GM23338 (cell line): ENCODE results near the gene GTF3C2. TPM values are rescaled to one million over a fixed set of nuclear protein-coding genes. Genes with fewer than 3 reads are reported as not detected.

ENCODE experiments used
- ATAC-seq: fragments of 200-7000 bp; cut with Tn5 transposase; 3 replicates; pipeline ENCODE4 v1.9.1; 2020
- DNase-seq: peaks from one replicate; pipeline ENCODE4 v3.0.0-alpha.2; 2015; ENCODE audit warnings: low spot score
- H2AFZ ChIP-seq: fragments of 200-600 bp; sonication (generic); 2 replicates; pipeline ENCODE4 v1.8.0; 2016; ENCODE audit warnings: antibody characterized with exemption, mild to moderate bottlenecking, moderate library complexity
- H3F3A ChIP-seq: fragments of 200-600 bp; sonication (generic); replicated peaks from 2 replicates; pipeline ENCODE4 v1.8.0; 2017; ENCODE audit warnings: antibody characterized with exemption, mixed run types, low read depth
- H3K27ac ChIP-seq: fragments of 200-600 bp; sonication (generic); 2 replicates; pipeline ENCODE4 v1.6.1; 2016; ENCODE audit warnings: low read depth
- H3K27me3 ChIP-seq: fragments of 200-600 bp; sonication (generic); 2 replicates; pipeline ENCODE4 v1.8.0; 2016; ENCODE audit warnings: mild to moderate bottlenecking, mixed run types, moderate library complexity; ENCODE audit not compliant: insufficient read depth
- H3K36me3 ChIP-seq: fragments of 200-600 bp; sonication (generic); 2 replicates; pipeline ENCODE4 v1.8.0; 2016; ENCODE audit warnings: mild to moderate bottlenecking; ENCODE audit not compliant: insufficient read depth
- H3K4me1 ChIP-seq: fragments of 200-600 bp; sonication (generic); 2 replicates; pipeline ENCODE4 v1.8.0; 2016; ENCODE audit warnings: mild to moderate bottlenecking, moderate library complexity; ENCODE audit not compliant: insufficient read depth
- H3K4me2 ChIP-seq: fragments of 200-600 bp; sonication (generic); 2 replicates; pipeline ENCODE4 v1.7.1; 2017; ENCODE audit warnings: mixed run types
- H3K4me3 ChIP-seq: fragments of 200-600 bp; sonication (generic); 2 replicates; pipeline ENCODE4 v1.6.1; 2016; ENCODE audit warnings: mixed run types
- H3K79me2 ChIP-seq: fragments of 200-600 bp; sonication (generic); replicated peaks from 2 replicates; pipeline ENCODE4 v1.8.0; 2017; ENCODE audit warnings: mild to moderate bottlenecking; ENCODE audit not compliant: insufficient read depth
- H3K9me2 ChIP-seq: fragments of 200-600 bp; sonication (generic); 2 replicates; pipeline ENCODE4 v1.8.0; 2017; ENCODE audit not compliant: insufficient read depth
- H4K20me1 ChIP-seq: fragments of 200-600 bp; sonication (generic); replicated peaks from 2 replicates; pipeline ENCODE4 v1.8.0; 2017; ENCODE audit warnings: mild to moderate bottlenecking; ENCODE audit not compliant: insufficient read depth
- H3K27ac Mint-ChIP-seq: 2 replicates; pipeline ENCODE4 v1.8.0; 2020; ENCODE audit warnings: inconsistent platforms, mild to moderate bottlenecking, moderate library complexity, mixed read lengths
- H3K27me3 Mint-ChIP-seq: 3 replicates; pipeline ENCODE4 v1.8.0; 2022; ENCODE audit warnings: low read depth, mild to moderate bottlenecking, moderate library complexity, mixed read lengths, inconsistent platforms; ENCODE audit not compliant: insufficient read depth, poor library complexity
- H3K36me3 Mint-ChIP-seq: 3 replicates; pipeline ENCODE4 v1.8.0; 2021; ENCODE audit warnings: low read depth, mild to moderate bottlenecking, inconsistent platforms, moderate library complexity, mixed read lengths
- H3K4me1 Mint-ChIP-seq: 3 replicates; pipeline ENCODE4 v1.8.0; 2020; ENCODE audit warnings: mild to moderate bottlenecking, inconsistent platforms, mixed read lengths
- H3K4me3 Mint-ChIP-seq: 3 replicates; pipeline ENCODE4 v1.8.0; 2021; ENCODE audit warnings: moderate library complexity, mild to moderate bottlenecking, inconsistent platforms, mixed read lengths
- H3K9me3 Mint-ChIP-seq: 3 replicates; pipeline ENCODE4 v1.8.0; 2020; ENCODE audit warnings: moderate library complexity, mild to moderate bottlenecking, inconsistent platforms, mixed read lengths
- CTCF ChIP-seq, 2 experiments: fragments of 200-600 bp in 1 of 2; sonication (generic) in 1 of 2; conservative IDR thresholded peaks; 2 replicates each; pipeline versions ENCODE4 v1.5.1 to v1.6.1; 2016 to 2017; ENCODE audit warnings: antibody characterized with exemption in 2 of 2, low read depth in 2 of 2, mild to moderate bottlenecking in 2 of 2, moderate library complexity in 1 of 2
- EZH2 ChIP-seq: fragments of 200-600 bp; sonication (generic); IDR thresholded peaks from one replicate; pipeline ENCODE4 v1.8.0; 2017; ENCODE audit warnings: antibody characterized with exemption, mild to moderate bottlenecking, low read depth; ENCODE audit not compliant: unreplicated experiment
- JUNB ChIP-seq: IDR thresholded peaks from one replicate; pipeline ENCODE4 v1.6.1; 2016; ENCODE audit warnings: antibody characterized with exemption; ENCODE audit not compliant: unreplicated experiment
- NANOG ChIP-seq: IDR thresholded peaks from 2 replicates; pipeline ENCODE4 v1.6.1; 2016; ENCODE audit warnings: antibody characterized with exemption, borderline replicate concordance
- POLR2AphosphoS5 ChIP-seq: IDR thresholded peaks from 2 replicates; pipeline ENCODE4 v1.6.1; 2016; ENCODE audit warnings: antibody characterized with exemption, low read depth
- STAT1 ChIP-seq: IDR thresholded peaks from one replicate; pipeline ENCODE4 v1.6.1; 2016; ENCODE audit warnings: antibody characterized with exemption; ENCODE audit not compliant: unreplicated experiment
- ZNF114 ChIP-seq: fragments of 250-450 bp; sonication (Bioruptor Pico); IDR thresholded peaks from 2 replicates; pipeline ENCODE4 v1.5.0; 2020; ENCODE audit warnings: mild to moderate bottlenecking, moderate library complexity
- polyA plus RNA-seq: library from polyadenylated mRNA; unstranded; fragments of >200 nt; fragmentation: Nextera tagmentation; extraction: Ambion mirVana; gene quantifications from 2 replicates; pipeline ENCODE4 v1.2.1, GENCODE V29; 2016
- total RNA-seq: library from RNA; depleted of rRNA; stranded (reverse); fragments of >200 nt; shearing (Covaris generic); gene quantifications from 2 replicates; pipeline ENCODE4 v1.2.3, GENCODE V29; 2014
- TF ChIP-seq, protein P1 (sequence below): IDR thresholded peaks from one replicate; pipeline ENCODE4 v1.6.1; 2018; ENCODE audit warnings: antibody characterized with exemption; ENCODE audit not compliant: unreplicated experiment
- TF ChIP-seq, protein P2 (sequence below): IDR thresholded peaks from 2 replicates; pipeline ENCODE4 v1.6.1; 2016; ENCODE audit warnings: antibody characterized with exemption

GTF3C2 gene
- total and polyA plus RNA-seq, 2 experiments from 2014 or later = 69.1 to 118 TPM

GRCh38 chr2:27379383-27379835 is 22.8 kb upstream of the GTF3C2 start:
- H3K4me1 ChIP-seq = peaks cover 7% of the 10 kb centered on the region
- peaks cover 17% of the 10 kb centered on the region for H3K4me1 Mint-ChIP-seq
- peak overlapping the region; percentile 99 for H3K27ac ChIP-seq
- H3K27ac Mint-ChIP-seq = peak overlapping the region; percentile 96
- peaks cover 27% of the 10 kb centered on the region for H3K27me3 Mint-ChIP-seq
- H3F3A ChIP-seq = peaks cover 41% of the 10 kb centered on the region
- peaks cover 78% of the 10 kb centered on the region for H3K36me3 Mint-ChIP-seq
- no peaks in the 10 kb centered on the region for H3K27me3 ChIP-seq
- no peaks in the 10 kb centered on the region for H3K9me3 Mint-ChIP-seq
- H4K20me1 ChIP-seq = no peaks in the 10 kb centered on the region; the same call in none of the 2 replicates
- no peak for DNase-seq
- peak overlapping the region; percentile 99 for H3K4me3 ChIP-seq
- peak overlapping the region; percentile 99 for H3K4me2 ChIP-seq
- TF ChIP-seq ZNF114 (CRISPR knock-in tag) (no peak), NANOG (no peak), EZH2 (no peak), POLR2AphosphoS5 (peak; percentile 18; the same call in 1 of the 2 replicates)
- H3K79me2 ChIP-seq = peaks cover 14% of the 10 kb centered on the region
- no peak for ATAC-seq
- peaks cover 47% of the 10 kb centered on the region for H3K36me3 ChIP-seq
- H3K9me2 ChIP-seq = no peaks in the 10 kb centered on the region
- H2AFZ ChIP-seq = no peak overlapping the region
- H3K4me3 Mint-ChIP-seq = peak overlapping the region; percentile 90

DNA sequence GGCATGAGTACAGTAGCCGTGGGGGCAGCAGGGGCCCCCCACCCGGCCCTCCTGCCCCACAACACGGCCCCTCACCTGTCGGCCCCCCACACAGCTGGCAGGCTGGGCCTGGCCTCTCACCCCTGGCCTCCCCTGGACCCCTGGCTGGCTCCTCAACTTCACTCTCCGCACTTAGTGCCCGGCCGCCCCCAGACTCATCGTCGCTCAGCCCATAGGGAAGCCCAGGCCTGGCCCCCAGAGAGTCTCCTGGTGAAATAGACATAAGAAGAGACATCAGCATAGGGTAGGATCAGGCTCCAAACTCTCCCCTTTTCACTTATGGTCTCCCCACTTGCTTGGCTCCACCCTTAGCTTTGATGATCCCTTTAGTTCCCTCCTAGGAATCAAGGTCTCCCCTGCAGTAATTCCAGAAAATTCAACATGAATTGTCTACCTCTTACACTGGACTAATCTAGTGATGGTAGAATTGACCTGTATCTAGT is 22.3 kb upstream of the GTF3C2 start:
- no peaks in the 10 kb centered on the region for H3K9me2 ChIP-seq
- H3K4me1 ChIP-seq = peaks cover 7% of the 10 kb centered on the region
- peaks cover 36% of the 10 kb centered on the region for H3F3A ChIP-seq
- no peaks in the 10 kb centered on the region for H3K9me3 Mint-ChIP-seq
- H3K36me3 Mint-ChIP-seq = peaks cover 78% of the 10 kb centered on the region
- peaks cover 27% of the 10 kb centered on the region for H3K27me3 Mint-ChIP-seq
- peaks cover 44% of the 10 kb centered on the region for H3K36me3 ChIP-seq
- H2AFZ ChIP-seq = no peak overlapping the region
- no peak overlapping the region; the same call in 1 of the 2 replicates for H3K27ac Mint-ChIP-seq
- no peaks in the 10 kb centered on the region; the same call in none of the 2 replicates for H4K20me1 ChIP-seq
- DNase-seq (no peak), ATAC-seq (no peak)
- peak overlapping the region; percentile 99 for H3K4me3 ChIP-seq
- H3K79me2 ChIP-seq = peaks cover 14% of the 10 kb centered on the region
- no peaks in the 10 kb centered on the region for H3K27me3 ChIP-seq
- H3K4me1 Mint-ChIP-seq = peaks cover 17% of the 10 kb centered on the region
- H3K4me2 ChIP-seq = peak overlapping the region; percentile 99
- peak overlapping the region; percentile 90 for H3K4me3 Mint-ChIP-seq
- H3K27ac ChIP-seq = peak overlapping the region; percentile 99
- no peak for TF ChIP-seq EZH2
- TF ChIP-seq STAT1 = no peak
- TF ChIP-seq JUNB = no peak
- no peak for TF ChIP-seq POLR2AphosphoS5
- TF ChIP-seq, protein P1, sequence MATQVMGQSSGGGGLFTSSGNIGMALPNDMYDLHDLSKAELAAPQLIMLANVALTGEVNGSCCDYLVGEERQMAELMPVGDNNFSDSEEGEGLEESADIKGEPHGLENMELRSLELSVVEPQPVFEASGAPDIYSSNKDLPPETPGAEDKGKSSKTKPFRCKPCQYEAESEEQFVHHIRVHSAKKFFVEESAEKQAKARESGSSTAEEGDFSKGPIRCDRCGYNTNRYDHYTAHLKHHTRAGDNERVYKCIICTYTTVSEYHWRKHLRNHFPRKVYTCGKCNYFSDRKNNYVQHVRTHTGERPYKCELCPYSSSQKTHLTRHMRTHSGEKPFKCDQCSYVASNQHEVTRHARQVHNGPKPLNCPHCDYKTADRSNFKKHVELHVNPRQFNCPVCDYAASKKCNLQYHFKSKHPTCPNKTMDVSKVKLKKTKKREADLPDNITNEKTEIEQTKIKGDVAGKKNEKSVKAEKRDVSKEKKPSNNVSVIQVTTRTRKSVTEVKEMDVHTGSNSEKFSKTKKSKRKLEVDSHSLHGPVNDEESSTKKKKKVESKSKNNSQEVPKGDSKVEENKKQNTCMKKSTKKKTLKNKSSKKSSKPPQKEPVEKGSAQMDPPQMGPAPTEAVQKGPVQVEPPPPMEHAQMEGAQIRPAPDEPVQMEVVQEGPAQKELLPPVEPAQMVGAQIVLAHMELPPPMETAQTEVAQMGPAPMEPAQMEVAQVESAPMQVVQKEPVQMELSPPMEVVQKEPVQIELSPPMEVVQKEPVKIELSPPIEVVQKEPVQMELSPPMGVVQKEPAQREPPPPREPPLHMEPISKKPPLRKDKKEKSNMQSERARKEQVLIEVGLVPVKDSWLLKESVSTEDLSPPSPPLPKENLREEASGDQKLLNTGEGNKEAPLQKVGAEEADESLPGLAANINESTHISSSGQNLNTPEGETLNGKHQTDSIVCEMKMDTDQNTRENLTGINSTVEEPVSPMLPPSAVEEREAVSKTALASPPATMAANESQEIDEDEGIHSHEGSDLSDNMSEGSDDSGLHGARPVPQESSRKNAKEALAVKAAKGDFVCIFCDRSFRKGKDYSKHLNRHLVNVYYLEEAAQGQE = no peak
- TF ChIP-seq CTCF (conservative IDR thresholded peaks at IDR 0.05; ENCODE audit: low read depth in 2 of 2) = no peak
- TF ChIP-seq, protein P2, sequence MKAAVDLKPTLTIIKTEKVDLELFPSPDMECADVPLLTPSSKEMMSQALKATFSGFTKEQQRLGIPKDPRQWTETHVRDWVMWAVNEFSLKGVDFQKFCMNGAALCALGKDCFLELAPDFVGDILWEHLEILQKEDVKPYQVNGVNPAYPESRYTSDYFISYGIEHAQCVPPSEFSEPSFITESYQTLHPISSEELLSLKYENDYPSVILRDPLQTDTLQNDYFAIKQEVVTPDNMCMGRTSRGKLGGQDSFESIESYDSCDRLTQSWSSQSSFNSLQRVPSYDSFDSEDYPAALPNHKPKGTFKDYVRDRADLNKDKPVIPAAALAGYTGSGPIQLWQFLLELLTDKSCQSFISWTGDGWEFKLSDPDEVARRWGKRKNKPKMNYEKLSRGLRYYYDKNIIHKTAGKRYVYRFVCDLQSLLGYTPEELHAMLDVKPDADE = no peak
